PFSK-1 (cell line): Measurements from ENCODE around the gene HMCN2.

Experiments used
- FOXP2 ChIP-seq: optimal IDR thresholded peaks from 2 replicates; pipeline ENCODE3; 2011; ENCODE audit warnings: borderline replicate concordance, control low read depth, inconsistent platforms; ENCODE audit not compliant: insufficient read depth; ENCODE audit errors: extremely low read length, extremely low read depth
- POLR2AphosphoS5 ChIP-seq: IDR thresholded peaks from 2 replicates; pipeline ENCODE4 v1.6.1; 2012; ENCODE audit warnings: low read depth, mild to moderate bottlenecking, control low read depth, low read length, moderate library complexity
- SIN3A ChIP-seq: IDR thresholded peaks from 2 replicates; pipeline ENCODE4 v1.6.1; 2012; ENCODE audit warnings: mild to moderate bottlenecking, low read length, moderate library complexity, borderline replicate concordance; ENCODE audit not compliant: insufficient read depth
- TAF1 ChIP-seq: IDR thresholded peaks from 2 replicates; pipeline ENCODE4 v1.6.1; 2012; ENCODE audit warnings: low read length, control low read depth, borderline replicate concordance; ENCODE audit not compliant: insufficient read depth
- TF ChIP-seq, protein P1 (sequence below), 2 experiments: IDR thresholded peaks; 2 replicates each; pipeline versions ENCODE4 v1.6.1 to v1.8.0; 2011 to 2012; ENCODE audit warnings: low read depth in 2 of 2, low read length in 2 of 2, control low read depth in 1 of 2, inconsistent platforms in 1 of 2, mild to moderate bottlenecking in 1 of 2, moderate library complexity in 1 of 2; ENCODE audit not compliant: insufficient read depth in 1 of 2

HMCN2 gene

GRCh38 chr9:130474106-130474505 lies 208.5 kb downstream of the HMCN2 start:
- TF ChIP-seq TAF1: no peak
- TF ChIP-seq POLR2AphosphoS5: no peak
- TF ChIP-seq, protein P1, sequence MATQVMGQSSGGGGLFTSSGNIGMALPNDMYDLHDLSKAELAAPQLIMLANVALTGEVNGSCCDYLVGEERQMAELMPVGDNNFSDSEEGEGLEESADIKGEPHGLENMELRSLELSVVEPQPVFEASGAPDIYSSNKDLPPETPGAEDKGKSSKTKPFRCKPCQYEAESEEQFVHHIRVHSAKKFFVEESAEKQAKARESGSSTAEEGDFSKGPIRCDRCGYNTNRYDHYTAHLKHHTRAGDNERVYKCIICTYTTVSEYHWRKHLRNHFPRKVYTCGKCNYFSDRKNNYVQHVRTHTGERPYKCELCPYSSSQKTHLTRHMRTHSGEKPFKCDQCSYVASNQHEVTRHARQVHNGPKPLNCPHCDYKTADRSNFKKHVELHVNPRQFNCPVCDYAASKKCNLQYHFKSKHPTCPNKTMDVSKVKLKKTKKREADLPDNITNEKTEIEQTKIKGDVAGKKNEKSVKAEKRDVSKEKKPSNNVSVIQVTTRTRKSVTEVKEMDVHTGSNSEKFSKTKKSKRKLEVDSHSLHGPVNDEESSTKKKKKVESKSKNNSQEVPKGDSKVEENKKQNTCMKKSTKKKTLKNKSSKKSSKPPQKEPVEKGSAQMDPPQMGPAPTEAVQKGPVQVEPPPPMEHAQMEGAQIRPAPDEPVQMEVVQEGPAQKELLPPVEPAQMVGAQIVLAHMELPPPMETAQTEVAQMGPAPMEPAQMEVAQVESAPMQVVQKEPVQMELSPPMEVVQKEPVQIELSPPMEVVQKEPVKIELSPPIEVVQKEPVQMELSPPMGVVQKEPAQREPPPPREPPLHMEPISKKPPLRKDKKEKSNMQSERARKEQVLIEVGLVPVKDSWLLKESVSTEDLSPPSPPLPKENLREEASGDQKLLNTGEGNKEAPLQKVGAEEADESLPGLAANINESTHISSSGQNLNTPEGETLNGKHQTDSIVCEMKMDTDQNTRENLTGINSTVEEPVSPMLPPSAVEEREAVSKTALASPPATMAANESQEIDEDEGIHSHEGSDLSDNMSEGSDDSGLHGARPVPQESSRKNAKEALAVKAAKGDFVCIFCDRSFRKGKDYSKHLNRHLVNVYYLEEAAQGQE (IDR thresholded peaks at IDR 0.05; ENCODE audit: insufficient read depth in 1 of 2, low read depth in 2 of 2, low read length in 2 of 2): no peak
- TF ChIP-seq SIN3A: no peak
- TF ChIP-seq FOXP2: no peak

DNA sequence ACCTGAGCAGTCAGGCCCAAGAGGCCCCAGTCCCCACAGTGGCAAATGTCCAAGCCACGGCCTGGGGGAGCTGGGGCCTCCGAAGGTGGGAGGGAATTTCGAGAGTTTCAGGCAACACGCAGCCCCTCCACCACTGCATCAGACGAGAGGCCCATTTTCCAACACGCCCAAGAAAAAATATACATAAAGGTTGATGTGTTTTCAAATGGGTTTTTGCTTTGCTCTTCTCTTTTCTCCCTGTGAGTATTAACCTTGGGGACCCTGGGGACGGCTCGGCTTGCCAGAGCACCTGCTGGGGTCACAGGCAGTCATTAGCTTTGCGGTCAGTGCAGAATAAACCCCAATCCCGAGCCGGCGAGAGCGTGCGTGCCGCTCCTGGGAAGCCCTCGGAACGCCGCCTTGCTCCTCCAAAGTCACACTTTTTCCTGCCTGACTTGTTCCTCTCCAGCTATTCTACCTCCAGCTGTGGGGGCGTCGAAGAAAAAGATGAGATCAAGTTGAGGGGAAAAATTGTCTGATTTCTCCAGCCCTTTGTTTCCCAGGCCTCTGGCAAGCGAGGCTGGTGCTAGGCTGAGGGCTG lies 210.7 kb downstream of the HMCN2 start:
- TF ChIP-seq POLR2AphosphoS5: no peak
- no peak for TF ChIP-seq SIN3A
- TF ChIP-seq, protein P1 (IDR thresholded peaks at IDR 0.05; ENCODE audit: insufficient read depth in 1 of 2, low read depth in 2 of 2, low read length in 2 of 2): no peak
- TF ChIP-seq FOXP2: no peak
- TF ChIP-seq TAF1: no peak

- TF ChIP-seq SIN3A (no peak), TAF1 (no peak), FOXP2 (no peak), POLR2AphosphoS5 (no peak)
- TF ChIP-seq, protein P1 (IDR thresholded peaks at IDR 0.05; ENCODE audit: insufficient read depth in 1 of 2, low read depth in 2 of 2, low read length in 2 of 2): no peak
Observed at GRCh38 chr9:130477564-130477963, 212.0 kb downstream of the HMCN2 start.

GRCh38 chr9:130478152-130478551 lies 212.6 kb downstream of the HMCN2 start:
- TF ChIP-seq POLR2AphosphoS5 (no peak), SIN3A (no peak), FOXP2 (no peak), TAF1 (no peak)
- TF ChIP-seq, protein P1 (IDR thresholded peaks at IDR 0.05; ENCODE audit: insufficient read depth in 1 of 2, low read depth in 2 of 2, low read length in 2 of 2): no peak
